NCI-H510A (cell line): ENCODE data around the gene RIC3.

Source experiments
- DNase-seq: peaks from one replicate; lab custom pipeline; 2025; lab: John Stamatoyannopoulos, UW

Gene RIC3

GRCh38 chr11:8087185-8087584 is 81.6 kb downstream of the RIC3 start:
- no peak for DNase-seq

- no peak for DNase-seq
These were observed 82.3 kb downstream of the RIC3 start for GRCh38 chr11:8086571-8086970.

- no peak for DNase-seq
These were observed 82.8 kb downstream of the RIC3 start for GRCh38 chr11:8086001-8086479.

GRCh38 chr11:8085011-8085645 is 83.7 kb downstream of the RIC3 start:
- DNase-seq: no peak

GRCh38 chr11:8084352-8084751 is 84.5 kb downstream of the RIC3 start:
- no peak for DNase-seq

- DNase-seq: no peak
These were observed 84.9 kb downstream of the RIC3 start for GRCh38 chr11:8083871-8084281.

GRCh38 chr11:8083088-8083395 is 85.8 kb downstream of the RIC3 start:
- no peak for DNase-seq

GRCh38 chr11:8082391-8083087 is 86.3 kb downstream of the RIC3 start:
- no peak for DNase-seq

- no peak for DNase-seq
These were observed 87.1 kb downstream of the RIC3 start for GRCh38 chr11:8081591-8082250.

- no peak for DNase-seq
These were observed 87.9 kb downstream of the RIC3 start, which contains the start of gene TUB for GRCh38 chr11:8080674-8081590. Gene TUB, plus strand, starts transcription at chr11:8081211. Its CDS starts 300 bp downstream, at chr11:8081511.

- DNase-seq: no peak
These were observed 88.7 kb downstream of the RIC3 start for GRCh38 chr11:8080069-8080670.

GRCh38 chr11:8079111-8079675 is 89.6 kb downstream of the RIC3 start:
- no peak for DNase-seq

- DNase-seq: no peak
These were observed 93.6 kb downstream of the RIC3 start for GRCh38 chr11:8075119-8075726.

- no peak for DNase-seq
These were observed 96.9 kb downstream of the RIC3 start for GRCh38 chr11:8071616-8072581.

- DNase-seq: no peak
These were observed 98.3 kb downstream of the RIC3 start for GRCh38 chr11:8070417-8071115.

GRCh38 chr11:8069771-8070170 is 99.1 kb downstream of the RIC3 start:
- no peak for DNase-seq

- no peak for DNase-seq
These were observed 100.1 kb downstream of the RIC3 start for GRCh38 chr11:8068605-8069221.

GRCh38 chr11:8067929-8068575 is 100.8 kb downstream of the RIC3 start:
- no peak for DNase-seq
